H1 (cell line): Measurements from ENCODE around the gene SLC7A7. TPM values are rescaled to one million over a fixed set of nuclear protein-coding genes. Genes with fewer than 3 reads are reported as not detected.

Source experiments
- ASH2L ChIP-seq: fragments of 200-600, 300-600 bp; sonication (generic); IDR thresholded peaks from one replicate; pipeline ENCODE4 v1.7.1; 2017; ENCODE audit warnings: low read length
- CTBP2 ChIP-seq: IDR thresholded peaks from 2 replicates; pipeline ENCODE4 v1.7.0; 2011; ENCODE audit warnings: borderline replicate concordance, mild to moderate bottlenecking, moderate library complexity, mixed read lengths, low read length; ENCODE audit not compliant: insufficient read depth, insufficient read length
- GABPA ChIP-seq: IDR thresholded peaks from 2 replicates; pipeline ENCODE4 v1.6.1; 2011; ENCODE audit warnings: mild to moderate bottlenecking, low read length, moderate library complexity, borderline replicate concordance; ENCODE audit not compliant: insufficient read depth
- GTF2F1 ChIP-seq: IDR thresholded peaks from 2 replicates; pipeline ENCODE4 v1.6.1; 2012; ENCODE audit warnings: low read depth, low read length, improper control_type of control experiment, borderline replicate concordance
- KDM4A ChIP-seq: IDR thresholded peaks from one replicate; pipeline ENCODE4 v1.7.1; 2012; ENCODE audit warnings: low read depth, mild to moderate bottlenecking, moderate library complexity, low read length, inconsistent platforms; ENCODE audit not compliant: severe bottlenecking
- KDM5A ChIP-seq: fragments of 200-600 bp; IDR thresholded peaks from 2 replicates; pipeline ENCODE4 v1.7.1; 2012; ENCODE audit warnings: mild to moderate bottlenecking, low read length, inconsistent platforms, mixed read lengths
- RFX5 ChIP-seq: IDR thresholded peaks from 2 replicates; pipeline ENCODE4 v1.6.1; 2011; ENCODE audit warnings: low read depth, low read length, improper control_type of control experiment, borderline replicate concordance
- SP1 ChIP-seq: IDR thresholded peaks from 2 replicates; pipeline ENCODE4 v1.6.1; 2011; ENCODE audit warnings: low read depth, low read length
- TBP ChIP-seq: IDR thresholded peaks from 2 replicates; pipeline ENCODE4 v1.6.1; 2011; ENCODE audit warnings: low read depth, low read length, improper control_type of control experiment
- polyA plus RNA-seq, 7 experiments: library from polyadenylated mRNA; depleted of rRNA in 3 of 7; stranded (reverse) in 5 of 7; unstranded in 2 of 7; fragments of >200 nt in 5 of 7; fragments of 200-250 nt in 2 of 7; gene quantifications; 1 replicate in 5 of 7; 2 replicates in 1 of 7; 4 replicates in 1 of 7; pipeline versions ENCODE4 v1.2.1 to v1.2.3, GENCODE V29; 2011 to 2013; ENCODE audit warnings: missing spikeins in 2 of 7, mixed read lengths in 2 of 7
- total RNA-seq: library from RNA; stranded (reverse); fragmentation: NEBNext Ultra II Directional; extraction: Animal tissue kit (Norgen Biotek cat#: 25700); gene quantifications from 2 replicates; pipeline ENCODE4 v1.2.1, GENCODE V29; 2021
- TF ChIP-seq, protein P1 (sequence below): fragments of 300-600 bp; sonication (generic); IDR thresholded peaks from 2 replicates; pipeline ENCODE4 v1.7.1; 2012; ENCODE audit warnings: low read length, moderate library complexity, mild to moderate bottlenecking, inconsistent platforms; ENCODE audit not compliant: insufficient replicate concordance
- TF ChIP-seq, protein P2 (sequence below): IDR thresholded peaks from 2 replicates; pipeline ENCODE4 v1.6.1; 2011; ENCODE audit warnings: low read depth, mild to moderate bottlenecking, low read length; ENCODE audit not compliant: insufficient read depth

SLC7A7 gene
- total and polyA plus RNA-seq, 2 of the 8 experiments (the other 6 are each of a cell fraction or from before 2014, with no cell fraction given): 5.8 to 14.9 TPM

DNA sequence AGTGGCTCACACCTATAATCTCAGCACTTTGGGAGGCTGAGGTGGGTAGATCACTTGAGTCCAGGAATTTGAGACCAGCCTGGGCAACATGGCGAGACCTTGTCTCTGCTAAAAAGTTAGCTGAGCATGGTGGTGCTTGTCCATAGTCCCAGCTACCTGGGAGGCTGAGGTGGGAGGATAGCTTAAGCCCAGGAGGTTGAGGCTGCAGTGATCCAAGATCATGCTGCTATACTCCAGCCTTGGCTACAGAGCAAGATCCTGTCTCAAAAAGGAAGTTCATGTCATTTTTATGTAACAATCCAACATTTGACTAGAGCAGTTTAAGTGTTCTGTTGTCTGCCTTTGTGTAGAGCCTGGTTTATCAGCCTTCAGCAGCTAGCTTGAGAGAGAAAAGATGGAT is 42.5 kb downstream of the SLC7A7 start (continued):
- TF ChIP-seq, protein P1, sequence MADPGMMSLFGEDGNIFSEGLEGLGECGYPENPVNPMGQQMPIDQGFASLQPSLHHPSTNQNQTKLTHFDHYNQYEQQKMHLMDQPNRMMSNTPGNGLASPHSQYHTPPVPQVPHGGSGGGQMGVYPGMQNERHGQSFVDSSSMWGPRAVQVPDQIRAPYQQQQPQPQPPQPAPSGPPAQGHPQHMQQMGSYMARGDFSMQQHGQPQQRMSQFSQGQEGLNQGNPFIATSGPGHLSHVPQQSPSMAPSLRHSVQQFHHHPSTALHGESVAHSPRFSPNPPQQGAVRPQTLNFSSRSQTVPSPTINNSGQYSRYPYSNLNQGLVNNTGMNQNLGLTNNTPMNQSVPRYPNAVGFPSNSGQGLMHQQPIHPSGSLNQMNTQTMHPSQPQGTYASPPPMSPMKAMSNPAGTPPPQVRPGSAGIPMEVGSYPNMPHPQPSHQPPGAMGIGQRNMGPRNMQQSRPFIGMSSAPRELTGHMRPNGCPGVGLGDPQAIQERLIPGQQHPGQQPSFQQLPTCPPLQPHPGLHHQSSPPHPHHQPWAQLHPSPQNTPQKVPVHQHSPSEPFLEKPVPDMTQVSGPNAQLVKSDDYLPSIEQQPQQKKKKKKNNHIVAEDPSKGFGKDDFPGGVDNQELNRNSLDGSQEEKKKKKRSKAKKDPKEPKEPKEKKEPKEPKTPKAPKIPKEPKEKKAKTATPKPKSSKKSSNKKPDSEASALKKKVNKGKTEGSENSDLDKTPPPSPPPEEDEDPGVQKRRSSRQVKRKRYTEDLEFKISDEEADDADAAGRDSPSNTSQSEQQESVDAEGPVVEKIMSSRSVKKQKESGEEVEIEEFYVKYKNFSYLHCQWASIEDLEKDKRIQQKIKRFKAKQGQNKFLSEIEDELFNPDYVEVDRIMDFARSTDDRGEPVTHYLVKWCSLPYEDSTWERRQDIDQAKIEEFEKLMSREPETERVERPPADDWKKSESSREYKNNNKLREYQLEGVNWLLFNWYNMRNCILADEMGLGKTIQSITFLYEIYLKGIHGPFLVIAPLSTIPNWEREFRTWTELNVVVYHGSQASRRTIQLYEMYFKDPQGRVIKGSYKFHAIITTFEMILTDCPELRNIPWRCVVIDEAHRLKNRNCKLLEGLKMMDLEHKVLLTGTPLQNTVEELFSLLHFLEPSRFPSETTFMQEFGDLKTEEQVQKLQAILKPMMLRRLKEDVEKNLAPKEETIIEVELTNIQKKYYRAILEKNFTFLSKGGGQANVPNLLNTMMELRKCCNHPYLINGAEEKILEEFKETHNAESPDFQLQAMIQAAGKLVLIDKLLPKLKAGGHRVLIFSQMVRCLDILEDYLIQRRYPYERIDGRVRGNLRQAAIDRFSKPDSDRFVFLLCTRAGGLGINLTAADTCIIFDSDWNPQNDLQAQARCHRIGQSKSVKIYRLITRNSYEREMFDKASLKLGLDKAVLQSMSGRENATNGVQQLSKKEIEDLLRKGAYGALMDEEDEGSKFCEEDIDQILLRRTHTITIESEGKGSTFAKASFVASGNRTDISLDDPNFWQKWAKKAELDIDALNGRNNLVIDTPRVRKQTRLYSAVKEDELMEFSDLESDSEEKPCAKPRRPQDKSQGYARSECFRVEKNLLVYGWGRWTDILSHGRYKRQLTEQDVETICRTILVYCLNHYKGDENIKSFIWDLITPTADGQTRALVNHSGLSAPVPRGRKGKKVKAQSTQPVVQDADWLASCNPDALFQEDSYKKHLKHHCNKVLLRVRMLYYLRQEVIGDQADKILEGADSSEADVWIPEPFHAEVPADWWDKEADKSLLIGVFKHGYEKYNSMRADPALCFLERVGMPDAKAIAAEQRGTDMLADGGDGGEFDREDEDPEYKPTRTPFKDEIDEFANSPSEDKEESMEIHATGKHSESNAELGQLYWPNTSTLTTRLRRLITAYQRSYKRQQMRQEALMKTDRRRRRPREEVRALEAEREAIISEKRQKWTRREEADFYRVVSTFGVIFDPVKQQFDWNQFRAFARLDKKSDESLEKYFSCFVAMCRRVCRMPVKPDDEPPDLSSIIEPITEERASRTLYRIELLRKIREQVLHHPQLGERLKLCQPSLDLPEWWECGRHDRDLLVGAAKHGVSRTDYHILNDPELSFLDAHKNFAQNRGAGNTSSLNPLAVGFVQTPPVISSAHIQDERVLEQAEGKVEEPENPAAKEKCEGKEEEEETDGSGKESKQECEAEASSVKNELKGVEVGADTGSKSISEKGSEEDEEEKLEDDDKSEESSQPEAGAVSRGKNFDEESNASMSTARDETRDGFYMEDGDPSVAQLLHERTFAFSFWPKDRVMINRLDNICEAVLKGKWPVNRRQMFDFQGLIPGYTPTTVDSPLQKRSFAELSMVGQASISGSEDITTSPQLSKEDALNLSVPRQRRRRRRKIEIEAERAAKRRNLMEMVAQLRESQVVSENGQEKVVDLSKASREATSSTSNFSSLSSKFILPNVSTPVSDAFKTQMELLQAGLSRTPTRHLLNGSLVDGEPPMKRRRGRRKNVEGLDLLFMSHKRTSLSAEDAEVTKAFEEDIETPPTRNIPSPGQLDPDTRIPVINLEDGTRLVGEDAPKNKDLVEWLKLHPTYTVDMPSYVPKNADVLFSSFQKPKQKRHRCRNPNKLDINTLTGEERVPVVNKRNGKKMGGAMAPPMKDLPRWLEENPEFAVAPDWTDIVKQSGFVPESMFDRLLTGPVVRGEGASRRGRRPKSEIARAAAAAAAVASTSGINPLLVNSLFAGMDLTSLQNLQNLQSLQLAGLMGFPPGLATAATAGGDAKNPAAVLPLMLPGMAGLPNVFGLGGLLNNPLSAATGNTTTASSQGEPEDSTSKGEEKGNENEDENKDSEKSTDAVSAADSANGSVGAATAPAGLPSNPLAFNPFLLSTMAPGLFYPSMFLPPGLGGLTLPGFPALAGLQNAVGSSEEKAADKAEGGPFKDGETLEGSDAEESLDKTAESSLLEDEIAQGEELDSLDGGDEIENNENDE: no peak
- TF ChIP-seq SP1 (no peak), KDM4A (no peak), CTBP2 (no peak), KDM5A (no peak), GTF2F1 (no peak), TBP (no peak), GABPA (no peak), RFX5 (no peak), ASH2L (no peak)
- TF ChIP-seq, protein P2, sequence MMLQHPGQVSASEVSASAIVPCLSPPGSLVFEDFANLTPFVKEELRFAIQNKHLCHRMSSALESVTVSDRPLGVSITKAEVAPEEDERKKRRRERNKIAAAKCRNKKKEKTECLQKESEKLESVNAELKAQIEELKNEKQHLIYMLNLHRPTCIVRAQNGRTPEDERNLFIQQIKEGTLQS: no peak
